Adrenal gland (tissue), 12 donors: ENCODE data around the gene OR2AT4. TPM values are rescaled to one million over a fixed set of nuclear protein-coding genes. Genes with fewer than 3 reads are reported as not detected.

Experiments
- DNase-seq, 7 donors: peaks; one replicate each; pipeline ENCODE4 v3.0.0-alpha.2; 2019 to 2020
- H3K27ac ChIP-seq, 5 donors: fragments of 200-600 bp; sonication (generic) in 4 of 5; 1 replicate in 3 of 5; 2 replicates in 2 of 5; pipeline versions ENCODE4 v1.5.1 to v1.8.0; 2016 to 2020; ENCODE audit warnings: mild to moderate bottlenecking in 1 of 5
- H3K27me3 ChIP-seq: fragments of 200-600 bp; 2 replicates; pipeline ENCODE4 v1.8.0; 2021
- H3K36me3 ChIP-seq, 2 donors: fragments of 200-600 bp; replicated peaks in 1 of 2; 1 replicate in 1 of 2; 2 replicates in 1 of 2; pipeline versions ENCODE4 v1.5.1 to v1.8.0; 2018 to 2022
- H3K4me1 ChIP-seq, 2 donors: fragments of 200-600 bp; replicated peaks in 1 of 2; 1 replicate in 1 of 2; 2 replicates in 1 of 2; pipeline versions ENCODE4 v1.5.1 to v1.8.0; 2018 to 2021
- H3K4me3 ChIP-seq, 4 donors: fragments of 200-600 bp; sonication (generic) in 3 of 4; one replicate each; pipeline ENCODE4 v1.5.1; 2016 to 2018
- H3K9me3 ChIP-seq, 3 donors: fragments of 200-600 bp; sonication (generic) in 1 of 3; replicated peaks in 1 of 3; 1 replicate in 2 of 3; 2 replicates in 1 of 3; pipeline versions ENCODE4 v1.5.1 to v1.8.0; 2016 to 2021
- POLR2A ChIP-seq, 2 donors: fragments of 450-650 bp; IDR thresholded peaks; one replicate each; pipeline ENCODE4 v1.6.1; 2017; ENCODE audit warnings: antibody characterized with exemption in 2 of 2, mild to moderate bottlenecking in 2 of 2, moderate library complexity in 1 of 2
- WGBS, 4 donors: extraction: QIAGEN DNeasy Blood & Tissue Kit in 2 of 4; methylation state at CpG; one replicate each; pipeline versions ENCODE4 v1.1.5 to v1.1.7; 2013 to 2017; 5-methylcytosine and 5-hydroxymethylcytosine counted together
- intact Hi-C, 2 donors: fragments of 100-400 bp; cut with DNase I; formaldehyde crosslinking; loops; one replicate each; pipeline versions ENCODE4 v1.14.1 to v1.15.0; 2022 to 2023
- polyA plus RNA-seq, 3 donors: library from polyadenylated mRNA; stranded (reverse); fragments of 200-250 nt in 2 of 3; fragments of 350-450 nt in 1 of 3; fragmentation: Illumina TruSeq in 1 of 3; extraction: RNeasy Lipid Tissue Mini Kit (QIAGEN cat#74804) in 1 of 3; gene quantifications; one replicate each; pipeline ENCODE4 v1.2.3, GENCODE V29; 2013 to 2014
- total RNA-seq, 9 donors: library from RNA; depleted of rRNA in 4 of 9; stranded (reverse); fragments of >200 nt in 4 of 9; fragments of 120-200 nt in 1 of 9; fragmentation: NEBNext Ultra II Directional in 1 of 9; extraction: Animal tissue kit (Norgen Biotek cat#: 25700) in 1 of 9; gene quantifications; one replicate each; pipeline versions ENCODE4 v1.1.0 to v1.2.4, GENCODE V29; 2013 to 2023
- TF ChIP-seq, protein P1 (sequence below), 6 experiments: fragments of 450-650 bp in 4 of 6; fragments of 200-600 bp in 2 of 6; sonication (generic) in 1 of 6; IDR thresholded peaks; 1 replicate in 5 of 6; 2 replicates in 1 of 6; pipeline versions ENCODE4 v1.5.1 to v1.8.0; 2016 to 2021; ENCODE audit warnings: antibody characterized with exemption in 6 of 6, mild to moderate bottlenecking in 2 of 6, moderate library complexity in 1 of 6
- donor health status: healthy with polysubstance abuse.
- donor health status: Bipolar disorder and iron deficiency.
- donor health status: DM: yes; HTN: yes; CAD: no.
- donor health status: DM: no; HTN: no; CAD: no.
- donor health status: DM: no; HTN: no; CAD: no.
- donor health status: DM: yes; HTN: yes; CAD: no.

Gene OR2AT4
- total and polyA plus RNA-seq, 12 donors: not detected

DNA sequence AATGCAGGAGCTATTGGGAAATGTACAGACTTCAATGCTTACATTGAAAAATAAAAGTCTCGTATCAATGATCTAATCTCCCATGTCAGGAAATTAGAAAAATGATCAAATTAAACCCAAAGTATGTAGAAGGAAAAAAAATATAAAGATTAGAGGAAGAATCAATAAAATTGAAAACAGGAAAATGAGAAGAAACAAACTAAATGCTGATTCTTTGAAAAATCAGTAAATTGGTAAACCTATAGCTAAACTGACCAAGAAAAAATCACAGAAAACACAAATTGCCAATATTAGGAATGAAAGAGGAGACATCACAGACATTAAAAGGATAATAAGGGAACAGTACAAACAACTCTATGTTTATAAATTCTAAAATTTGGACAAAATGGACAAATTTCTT lies 11.8 kb downstream of the OR2AT4 start:
- no peak for TF ChIP-seq POLR2A (IDR thresholded peaks at IDR 0.05)
- TF ChIP-seq, protein P1, sequence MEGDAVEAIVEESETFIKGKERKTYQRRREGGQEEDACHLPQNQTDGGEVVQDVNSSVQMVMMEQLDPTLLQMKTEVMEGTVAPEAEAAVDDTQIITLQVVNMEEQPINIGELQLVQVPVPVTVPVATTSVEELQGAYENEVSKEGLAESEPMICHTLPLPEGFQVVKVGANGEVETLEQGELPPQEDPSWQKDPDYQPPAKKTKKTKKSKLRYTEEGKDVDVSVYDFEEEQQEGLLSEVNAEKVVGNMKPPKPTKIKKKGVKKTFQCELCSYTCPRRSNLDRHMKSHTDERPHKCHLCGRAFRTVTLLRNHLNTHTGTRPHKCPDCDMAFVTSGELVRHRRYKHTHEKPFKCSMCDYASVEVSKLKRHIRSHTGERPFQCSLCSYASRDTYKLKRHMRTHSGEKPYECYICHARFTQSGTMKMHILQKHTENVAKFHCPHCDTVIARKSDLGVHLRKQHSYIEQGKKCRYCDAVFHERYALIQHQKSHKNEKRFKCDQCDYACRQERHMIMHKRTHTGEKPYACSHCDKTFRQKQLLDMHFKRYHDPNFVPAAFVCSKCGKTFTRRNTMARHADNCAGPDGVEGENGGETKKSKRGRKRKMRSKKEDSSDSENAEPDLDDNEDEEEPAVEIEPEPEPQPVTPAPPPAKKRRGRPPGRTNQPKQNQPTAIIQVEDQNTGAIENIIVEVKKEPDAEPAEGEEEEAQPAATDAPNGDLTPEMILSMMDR (IDR thresholded peaks at IDR 0.05): no peak

DNA sequence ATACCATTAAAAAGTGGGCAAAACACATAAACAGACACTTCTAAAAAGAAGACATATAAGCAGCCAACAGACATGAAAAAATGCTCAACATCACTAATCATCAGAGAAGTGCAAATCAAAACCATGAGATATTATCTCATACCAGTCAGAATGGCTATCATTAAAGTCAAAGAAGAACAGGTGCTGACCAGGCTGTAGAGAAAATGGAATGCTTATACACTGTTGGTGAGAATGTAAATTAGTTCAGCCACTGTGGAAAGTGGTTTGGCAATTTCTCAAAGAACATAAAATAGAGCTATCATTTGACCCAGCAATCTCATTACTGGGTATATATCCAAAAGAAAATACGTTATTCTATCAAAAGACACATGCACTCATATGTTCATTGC lies 13.5 kb downstream of the OR2AT4 start:
- no peak for DNase-seq
- H3K27me3 ChIP-seq: peaks cover 6% of the 10 kb centered on the region
- no peak overlapping the region for H3K27ac ChIP-seq
- H3K9me3 ChIP-seq: no peaks in the 10 kb centered on the region
- 58 to 84% (median 66%) methylated on average over 1 of the region's 1 CpG for WGBS, 4 donors
- no peaks in the 10 kb centered on the region for H3K4me1 ChIP-seq
- TF ChIP-seq, protein P1 (IDR thresholded peaks at IDR 0.05): no peak
- TF ChIP-seq POLR2A (IDR thresholded peaks at IDR 0.05): no peak
- intact Hi-C loops: no loop called here
- no peaks in the 10 kb centered on the region for H3K36me3 ChIP-seq
- H3K4me3 ChIP-seq: no peak overlapping the region

More for the DNA sequence above, 11.8 kb downstream of the OR2AT4 start:
- Histone ChIP-seq H3K36me3 (no peaks in the 10 kb centered on the region), H3K27ac (no peak overlapping the region), H3K4me3 (no peak overlapping the region), H3K27me3 (peaks cover 6% of the 10 kb centered on the region), H3K9me3 (no peaks in the 10 kb centered on the region), H3K4me1 (no peaks in the 10 kb centered on the region)
- intact Hi-C loops: no loop called here
- 73 to 89% (median 88%) methylated on average over 1 of the region's 1 CpG for WGBS, 4 donors
- no peak for DNase-seq

DNA sequence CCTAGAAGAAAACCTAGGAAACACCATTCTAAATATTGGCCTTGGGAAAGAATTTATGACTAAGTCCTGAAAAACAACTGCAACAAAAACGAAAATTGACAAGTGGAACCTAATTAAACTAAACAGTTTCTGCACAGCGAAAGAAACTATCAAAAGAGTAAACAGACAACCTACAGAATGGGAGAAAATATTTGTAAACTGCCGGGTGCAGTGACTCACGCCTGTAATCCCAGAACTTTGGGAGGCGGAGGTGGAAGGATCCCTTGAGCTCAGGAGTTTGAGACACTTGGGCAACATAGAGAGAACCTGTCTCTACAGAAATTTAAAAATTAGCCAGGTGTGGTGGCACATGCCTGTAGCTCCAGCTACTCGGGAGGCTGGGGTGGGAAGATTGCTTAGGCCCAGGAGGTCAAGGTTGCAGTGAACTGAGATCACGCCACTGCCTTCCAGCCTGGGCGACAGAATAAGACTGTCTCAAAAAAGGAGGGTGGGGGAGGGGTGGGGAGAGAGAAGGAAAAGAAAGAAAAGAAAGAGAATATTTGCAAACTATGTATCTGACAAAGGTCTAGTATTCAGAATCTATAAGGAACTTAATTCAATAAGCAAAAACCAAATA lies 14.0 kb downstream of the OR2AT4 start:
- intact Hi-C loops: no loop called here
- no peak overlapping the region for H3K4me3 ChIP-seq
- no peaks in the 10 kb centered on the region for H3K4me1 ChIP-seq
- H3K27me3 ChIP-seq: peaks cover 6% of the 10 kb centered on the region
- no peak for DNase-seq
- 69 to 74% (median 73%) methylated on average over 8 of the region's 8 CpGs for WGBS, 4 donors
- H3K27ac ChIP-seq: no peak overlapping the region
- no peak for TF ChIP-seq POLR2A (IDR thresholded peaks at IDR 0.05)
- TF ChIP-seq, protein P1 (IDR thresholded peaks at IDR 0.05): no peak
- no peaks in the 10 kb centered on the region for H3K36me3 ChIP-seq
- no peaks in the 10 kb centered on the region for H3K9me3 ChIP-seq

DNA sequence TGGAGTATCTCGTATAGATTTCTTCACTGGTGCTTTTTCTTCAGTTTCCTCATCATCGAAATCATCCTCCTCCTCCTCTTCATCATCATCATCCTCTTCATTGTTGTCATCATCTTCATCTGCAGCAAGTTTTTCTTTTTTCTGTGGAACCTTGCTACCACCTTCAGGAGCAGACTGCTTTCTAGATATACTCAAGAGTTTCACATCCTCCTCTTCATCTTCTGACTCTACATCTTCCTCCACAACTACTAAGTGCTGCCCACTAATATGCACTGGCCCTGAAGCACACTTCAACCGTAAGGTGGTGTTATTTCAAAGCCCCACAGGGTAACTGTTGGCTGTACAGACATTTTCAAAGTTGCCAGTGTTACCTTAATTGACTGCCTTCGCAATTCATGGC lies 17.1 kb downstream of the OR2AT4 start:
- H3K9me3 ChIP-seq: no peaks in the 10 kb centered on the region
- H3K4me3 ChIP-seq: no peak overlapping the region
- H3K4me1 ChIP-seq: no peaks in the 10 kb centered on the region
- TF ChIP-seq POLR2A (IDR thresholded peaks at IDR 0.05): no peak
- TF ChIP-seq, protein P1 (IDR thresholded peaks at IDR 0.05): no peak
- no peak for DNase-seq
- peaks cover 6% of the 10 kb centered on the region for H3K27me3 ChIP-seq
- intact Hi-C loops: no loop called here
- no peak overlapping the region for H3K27ac ChIP-seq
- H3K36me3 ChIP-seq: no peaks in the 10 kb centered on the region
- 69 to 80% (median 79%) methylated on average over 4 of the region's 4 CpGs for WGBS, 4 donors
